H9 (cell line): ENCODE results near the gene TEX19. TPM values are rescaled to one million over a fixed set of nuclear protein-coding genes. Genes with fewer than 3 reads are reported as not detected.
"Not testable (repeated sequence)": the region's sequence is repeated elsewhere in the genome, so short reads cannot be mapped to it uniquely, and the experiment has no call there.

Experiments
- DNase-seq: peaks from one replicate; pipeline ENCODE4 v3.0.0-alpha.2; 2017
- H2AFZ ChIP-seq: one replicate; pipeline ENCODE4 v1.6.1; 2013; ENCODE audit warnings: mild to moderate bottlenecking, low read length, control low read depth, moderate library complexity
- H2AK5ac ChIP-seq: 2 replicates; pipeline ENCODE4 v1.6.1; 2013; ENCODE audit warnings: low read length, control low read depth, mixed read lengths; ENCODE audit not compliant: insufficient read length
- H2BK120ac ChIP-seq: one replicate; pipeline ENCODE4 v1.6.1; 2013; ENCODE audit warnings: low read depth, mild to moderate bottlenecking, low read length, control low read depth, inconsistent platforms; ENCODE audit not compliant: poor library complexity, severe bottlenecking
- H2BK12ac ChIP-seq: 2 replicates; pipeline ENCODE4 v1.6.1; 2013; ENCODE audit warnings: low read length, control low read depth, mixed read lengths, low read depth; ENCODE audit not compliant: insufficient read length
- H2BK15ac ChIP-seq: 2 replicates; pipeline ENCODE4 v1.6.1; 2013; ENCODE audit warnings: low read depth, low read length, control low read depth
- H2BK20ac ChIP-seq: one replicate; pipeline ENCODE4 v1.6.1; 2013; ENCODE audit warnings: low read depth, mild to moderate bottlenecking, low read length, control low read depth, inconsistent platforms; ENCODE audit not compliant: poor library complexity, severe bottlenecking
- H2BK5ac ChIP-seq: 2 replicates; pipeline ENCODE4 v1.6.1; 2013; ENCODE audit warnings: low read length, control low read depth, mixed read lengths; ENCODE audit not compliant: insufficient read length
- H3K14ac ChIP-seq: 2 replicates; pipeline ENCODE4 v1.6.1; 2013; ENCODE audit warnings: low read length, control low read depth; ENCODE audit not compliant: insufficient read depth
- H3K18ac ChIP-seq: 2 replicates; pipeline ENCODE4 v1.6.1; 2013; ENCODE audit warnings: low read depth, mild to moderate bottlenecking, mixed read lengths, low read length, control low read depth; ENCODE audit not compliant: insufficient read length
- H3K23ac ChIP-seq: 2 replicates; pipeline ENCODE4 v1.6.1; 2013; ENCODE audit warnings: low read length, control low read depth, mixed read lengths, low read depth; ENCODE audit not compliant: insufficient read length
- H3K23me2 ChIP-seq: 2 replicates; pipeline ENCODE4 v1.6.1; 2013; ENCODE audit warnings: low read depth, mild to moderate bottlenecking, mixed read lengths, low read length, control low read depth; ENCODE audit not compliant: insufficient read length, poor library complexity, severe bottlenecking
- H3K27ac ChIP-seq: 2 replicates; pipeline ENCODE4 v1.5.1; 2013; ENCODE audit warnings: low read length, control low read depth, mixed read lengths, low read depth; ENCODE audit not compliant: insufficient read length
- H3K27me3 ChIP-seq: 2 replicates; pipeline ENCODE4 v1.6.1; 2013; ENCODE audit warnings: low read length, control low read depth, inconsistent platforms; ENCODE audit not compliant: insufficient read depth
- H3K4ac ChIP-seq: 2 replicates; pipeline ENCODE4 v1.6.1; 2013; ENCODE audit warnings: low read depth, mild to moderate bottlenecking, control low read depth, inconsistent platforms, low read length, moderate library complexity
- H3K4me1 ChIP-seq: 2 replicates; pipeline ENCODE4 v1.6.1; 2013; ENCODE audit warnings: low read length, control low read depth, inconsistent platforms; ENCODE audit not compliant: insufficient read depth
- H3K4me2 ChIP-seq: 2 replicates; pipeline ENCODE4 v1.6.1; 2013; ENCODE audit warnings: low read length, control low read depth, mixed read lengths; ENCODE audit not compliant: insufficient read length, insufficient read depth
- H3K56ac ChIP-seq: 2 replicates; pipeline ENCODE4 v1.6.1; 2013; ENCODE audit warnings: low read depth, mild to moderate bottlenecking, mixed read lengths, low read length, control low read depth; ENCODE audit not compliant: insufficient read length
- H3K79me1 ChIP-seq: 2 replicates; pipeline ENCODE4 v1.6.1; 2013; ENCODE audit warnings: low read depth, mild to moderate bottlenecking, moderate library complexity, low read length, control low read depth, inconsistent platforms; ENCODE audit not compliant: insufficient read depth, poor library complexity, severe bottlenecking
- H3K79me2 ChIP-seq: 2 replicates; pipeline ENCODE4 v1.6.1; 2013; ENCODE audit warnings: low read length, control low read depth, inconsistent platforms; ENCODE audit not compliant: insufficient read depth
- H3K9ac ChIP-seq: 2 replicates; pipeline ENCODE4 v1.6.1; 2013; ENCODE audit warnings: low read length, control low read depth, mixed read lengths; ENCODE audit not compliant: insufficient read length; ENCODE audit errors: extremely low read depth
- H3K9me3 ChIP-seq: one replicate; pipeline ENCODE4 v1.6.1; 2013; ENCODE audit warnings: low read depth, low read length, inconsistent platforms; ENCODE audit not compliant: control insufficient read depth
- H3T11ph ChIP-seq: one replicate; pipeline ENCODE4 v1.6.1; 2013; ENCODE audit warnings: mild to moderate bottlenecking, low read length, control low read depth, inconsistent platforms
- H4K20me1 ChIP-seq: one replicate; pipeline ENCODE4 v1.6.1; 2013; ENCODE audit not compliant: control insufficient read depth, insufficient read length, insufficient read depth
- H4K5ac ChIP-seq: 2 replicates; pipeline ENCODE4 v1.6.1; 2013; ENCODE audit warnings: low read depth, mild to moderate bottlenecking, mixed read lengths, low read length, control low read depth; ENCODE audit not compliant: insufficient read length
- H4K8ac ChIP-seq: replicated peaks from 2 replicates; pipeline ENCODE4 v1.6.1; 2013; ENCODE audit warnings: low read length, control low read depth, mixed read lengths, low read depth; ENCODE audit not compliant: insufficient read length
- H4K91ac ChIP-seq: 2 replicates; pipeline ENCODE4 v1.6.1; 2013; ENCODE audit warnings: low read depth, mild to moderate bottlenecking, moderate library complexity, mixed read lengths, low read length, control low read depth; ENCODE audit not compliant: insufficient read length
- H3K27ac Mint-ChIP-seq, 3 experiments: 2 replicates in 2 of 3; 3 replicates in 1 of 3; pipeline ENCODE4 v1.8.0; 2020 to 2021; ENCODE audit warnings: mixed read lengths in 3 of 3, mild to moderate bottlenecking in 1 of 3, moderate library complexity in 1 of 3
- H3K27me3 Mint-ChIP-seq: 2 replicates; pipeline ENCODE4 v1.8.0; 2021; ENCODE audit warnings: low read depth, mild to moderate bottlenecking, moderate library complexity, mixed read lengths
- H3K36me3 Mint-ChIP-seq, 3 experiments: 2 replicates in 2 of 3; 3 replicates in 1 of 3; pipeline ENCODE4 v1.8.0; 2020 to 2021; ENCODE audit warnings: low read depth in 3 of 3, mixed read lengths in 3 of 3; ENCODE audit not compliant: insufficient read depth in 1 of 3
- H3K4me1 Mint-ChIP-seq, 2 experiments: 2 replicates each; pipeline ENCODE4 v1.8.0; 2020; ENCODE audit warnings: mixed read lengths in 2 of 2
- H3K4me3 Mint-ChIP-seq, 2 experiments: 2 replicates in 1 of 2; 3 replicates in 1 of 2; pipeline ENCODE4 v1.8.0; 2020 to 2021; ENCODE audit warnings: mild to moderate bottlenecking in 2 of 2, mixed read lengths in 2 of 2, moderate library complexity in 1 of 2
- H3K9me3 Mint-ChIP-seq, 2 experiments: 2 replicates in 1 of 2; 3 replicates in 1 of 2; pipeline ENCODE4 v1.8.0; 2020; ENCODE audit warnings: mild to moderate bottlenecking in 2 of 2, mixed read lengths in 2 of 2, moderate library complexity in 1 of 2
- WGBS: extraction: QIAGEN DNeasy Blood & Tissue Kit; methylation state at CpG from one replicate; pipeline ENCODE4 v1.1.7; 2013; ENCODE audit warnings: missing lambda C conversion rate, low lambda C conversion rate, mixed read lengths; ENCODE audit not compliant: insufficient read length; ENCODE audit errors: extremely low coverage; 5-methylcytosine and 5-hydroxymethylcytosine counted together
- total RNA-seq: library from RNA; stranded (reverse); gene quantifications from 2 replicates; pipeline ENCODE4 v1.2.1, GENCODE V29; 2021
- TF ChIP-seq, protein P1 (sequence below): fragments of 200-600 bp; sonication (generic); conservative IDR thresholded peaks from 3 replicates; pipeline ENCODE4 v1.8.0; 2021; ENCODE audit warnings: antibody characterized with exemption, mild to moderate bottlenecking

The TEX19 gene
- total RNA-seq, 1 experiment from 2014 or later: 1.4 TPM

DNA sequence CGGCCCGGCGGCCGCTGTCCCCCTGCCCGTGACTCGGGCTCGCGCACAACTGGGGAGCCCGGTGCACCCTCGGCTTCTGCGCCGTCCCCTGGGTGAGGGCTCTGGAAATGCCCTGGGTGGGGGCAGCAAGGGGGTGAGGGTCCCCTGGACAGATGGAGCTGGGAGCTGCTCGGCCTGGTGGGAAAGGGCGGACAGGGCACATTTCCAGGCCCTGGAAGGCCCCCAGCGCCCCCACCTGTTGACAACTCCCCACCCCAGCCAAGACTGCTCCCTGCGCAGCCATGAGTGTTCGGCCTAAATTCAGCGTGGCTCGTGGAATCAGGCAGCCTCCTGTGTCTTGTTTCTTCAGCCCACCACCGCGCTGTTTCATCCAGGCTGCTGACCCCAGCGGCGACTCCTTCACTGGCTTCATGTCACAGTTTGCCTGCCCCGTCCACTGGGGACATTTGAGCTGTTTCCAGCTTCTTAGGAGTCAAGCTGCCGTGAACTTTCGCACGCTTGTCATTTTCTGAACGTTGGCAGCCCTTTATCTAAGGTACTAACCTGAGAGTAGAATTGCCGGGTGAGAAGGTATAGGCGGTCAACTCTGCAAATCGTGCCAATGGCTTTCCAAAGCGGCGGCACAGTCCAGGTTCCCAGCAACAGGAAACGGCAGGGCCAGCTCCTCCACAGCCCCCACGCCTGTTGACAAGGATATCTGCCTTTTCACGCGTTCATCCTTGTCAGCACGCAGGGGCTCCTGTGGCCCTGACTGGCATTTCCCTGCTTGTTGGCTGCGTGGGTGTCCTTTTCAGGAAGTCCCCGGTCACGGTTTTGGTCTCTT, 13.4 kb downstream of the TEX19 start:
- Histone ChIP-seq H2BK5ac (no peak overlapping the region), H3T11ph (no peak overlapping the region), H4K5ac (no peak overlapping the region), H3K4ac (no peak overlapping the region), H3K18ac (no peak overlapping the region), H2BK15ac (no peak overlapping the region), H3K79me1 (no peaks in the 10 kb centered on the region), H3K4me1 (no peaks in the 10 kb centered on the region; the same call in 1 of the 2 replicates), H3K27ac (no peak overlapping the region), H2AFZ (no peak overlapping the region), H2BK20ac (no peak overlapping the region), H2BK12ac (no peak overlapping the region), H4K8ac (no peak overlapping the region), H3K4me2 (peak overlapping the region; percentile 28), H4K20me1 (no peaks in the 10 kb centered on the region), H3K9me3 (no peaks in the 10 kb centered on the region), H3K56ac (no peak overlapping the region), H3K14ac (no peak overlapping the region), H3K23ac (no peak overlapping the region), H3K27me3 (peaks cover 14% of the 10 kb centered on the region), H2AK5ac (no peak overlapping the region), H3K9ac (no peak overlapping the region), H4K91ac (no peak overlapping the region), H2BK120ac (no peak overlapping the region), H3K23me2 (peaks cover 7% of the 10 kb centered on the region), H3K79me2 (no peaks in the 10 kb centered on the region)
- H3K4me3 Mint-ChIP-seq: peak overlapping the region; percentile 39 to 75; a peak in 4 of 5 replicates
- peaks cover 0 to 4% (median 3%) of the 10 kb centered on the region in 3 experiments; a peak in 2 of 7 replicates for H3K36me3 Mint-ChIP-seq
- H3K9me3 Mint-ChIP-seq: peaks cover 5 to 8% of the 10 kb centered on the region in 2 experiments; a peak in 4 of 5 replicates
- no peak overlapping the region for H3K27ac Mint-ChIP-seq
- TF ChIP-seq, protein P1, sequence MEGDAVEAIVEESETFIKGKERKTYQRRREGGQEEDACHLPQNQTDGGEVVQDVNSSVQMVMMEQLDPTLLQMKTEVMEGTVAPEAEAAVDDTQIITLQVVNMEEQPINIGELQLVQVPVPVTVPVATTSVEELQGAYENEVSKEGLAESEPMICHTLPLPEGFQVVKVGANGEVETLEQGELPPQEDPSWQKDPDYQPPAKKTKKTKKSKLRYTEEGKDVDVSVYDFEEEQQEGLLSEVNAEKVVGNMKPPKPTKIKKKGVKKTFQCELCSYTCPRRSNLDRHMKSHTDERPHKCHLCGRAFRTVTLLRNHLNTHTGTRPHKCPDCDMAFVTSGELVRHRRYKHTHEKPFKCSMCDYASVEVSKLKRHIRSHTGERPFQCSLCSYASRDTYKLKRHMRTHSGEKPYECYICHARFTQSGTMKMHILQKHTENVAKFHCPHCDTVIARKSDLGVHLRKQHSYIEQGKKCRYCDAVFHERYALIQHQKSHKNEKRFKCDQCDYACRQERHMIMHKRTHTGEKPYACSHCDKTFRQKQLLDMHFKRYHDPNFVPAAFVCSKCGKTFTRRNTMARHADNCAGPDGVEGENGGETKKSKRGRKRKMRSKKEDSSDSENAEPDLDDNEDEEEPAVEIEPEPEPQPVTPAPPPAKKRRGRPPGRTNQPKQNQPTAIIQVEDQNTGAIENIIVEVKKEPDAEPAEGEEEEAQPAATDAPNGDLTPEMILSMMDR: no peak
- WGBS: no CpG with 5 or more reads among the region's 41 CpGs
- no peak for DNase-seq
- peaks cover 46% of the 10 kb centered on the region for H3K27me3 Mint-ChIP-seq
- H3K4me1 Mint-ChIP-seq: peaks cover 3 to 11% of the 10 kb centered on the region in 2 experiments

DNA sequence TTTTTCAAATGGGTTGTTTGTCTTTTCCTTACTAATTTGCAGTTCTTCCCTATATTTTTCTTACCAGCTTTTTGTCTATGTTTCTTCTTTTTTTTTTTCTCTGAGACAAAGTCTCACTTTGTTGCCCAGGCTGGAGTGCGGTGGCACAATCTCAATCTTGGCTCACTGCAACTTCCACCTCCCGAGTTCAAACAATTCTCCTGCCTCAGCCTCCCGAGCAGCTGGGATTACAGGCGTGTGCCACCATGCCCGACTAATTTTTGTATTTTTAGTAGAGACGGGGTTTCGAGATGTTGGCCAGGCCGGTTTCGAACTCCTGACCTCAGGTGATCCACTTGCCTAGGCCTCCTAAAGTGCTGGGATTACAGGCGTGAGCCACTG, 14.0 kb downstream of the TEX19 start:
- H3K9me3 ChIP-seq, H2BK5ac ChIP-seq, H2AK5ac ChIP-seq, H3K56ac ChIP-seq, H3K79me2 ChIP-seq, H3K23ac ChIP-seq, H2BK15ac ChIP-seq, H3K36me3 Mint-ChIP-seq, H2BK120ac ChIP-seq, H3K4me1 ChIP-seq, H3K14ac ChIP-seq, H3T11ph ChIP-seq, H2BK20ac ChIP-seq, H4K91ac ChIP-seq, H3K4ac ChIP-seq, H2AFZ ChIP-seq, H3K27ac Mint-ChIP-seq, H2BK12ac ChIP-seq, H4K8ac ChIP-seq, H3K27ac ChIP-seq, H4K5ac ChIP-seq, H3K4me2 ChIP-seq, H3K18ac ChIP-seq, H3K79me1 ChIP-seq, H3K4me1 Mint-ChIP-seq, DNase-seq, H3K23me2 ChIP-seq, H3K9ac ChIP-seq, H3K9me3 Mint-ChIP-seq, H4K20me1 ChIP-seq: not testable (repeated sequence)
- H3K27me3 Mint-ChIP-seq: peaks cover 43% of the 10 kb centered on the region
- H3K27me3 ChIP-seq: peaks cover 14% of the 10 kb centered on the region
- no CpG with 5 or more reads among the region's 10 CpGs for WGBS
- peak overlapping the region; percentile 26 to 35; a peak in 2 of 5 replicates for H3K4me3 Mint-ChIP-seq
